HCT116 (cell line): Measurements from ENCODE around the gene ZNF683. TPM values are rescaled to one million over a fixed set of nuclear protein-coding genes. Genes with fewer than 3 reads are reported as not detected.

ENCODE experiments used
- ATAC-seq: fragments of 200-7000 bp; cut with Tn5 transposase; 2 replicates; pipeline ENCODE4 v1.9.1; 2020; ENCODE audit warnings: mild to moderate bottlenecking, moderate library complexity
- BruUV-seq: library from RNA; stranded (reverse); fragments of 400-500 nt; replicated peaks from 2 replicates; lab custom pipeline; 2021; lab: Mats Ljungman, UMichigan
- CTCF ChIA-PET: fragments of 300-600 bp; sonication (Branson Sonifier 250); formaldehyde crosslinking; loops from one replicate; lab custom pipeline; 2021; ENCODE audit warnings: antibody characterized with exemption; lab: Charles Lee
- POLR2A ChIA-PET: fragments of 300-600, 350-600 bp; sonication (Branson Sonifier 250); formaldehyde crosslinking; loops from one replicate; lab custom pipeline; 2021; ENCODE audit warnings: antibody characterized with exemption; lab: Charles Lee
- RAD21 ChIA-PET, 2 experiments: fragments of 300-600 bp; sonication (Branson Sonifier 250); formaldehyde crosslinking; loops; one replicate each; lab custom pipeline; 2023; ENCODE audit warnings: low total read pairs in 2 of 2; ENCODE audit not compliant: uncharacterized antibody in 2 of 2, unreplicated experiment in 2 of 2, low non-redundant PET in 1 of 2; lab: Charles Lee
- DNase-seq: peaks from one replicate; pipeline ENCODE4 v3.0.0-alpha.2; 2010; ENCODE audit warnings: low read depth, low spot score
- H2AFZ ChIP-seq: fragments of 200-600 bp; shearing (Covaris generic), sonication (generic); 2 replicates; pipeline ENCODE4 v1.6.1; 2017; ENCODE audit warnings: low read depth, mixed run types, mixed read lengths, antibody characterized with exemption, low read length; ENCODE audit not compliant: poor library complexity, severe bottlenecking
- H3K27ac ChIP-seq: 2 replicates; pipeline ENCODE4 v1.5.1; 2012; ENCODE audit warnings: low read depth, low read length
- H3K27me3 ChIP-seq: fragments of 200-600 bp; sonication (generic); 2 replicates; pipeline ENCODE4 v1.6.1; 2016; ENCODE audit warnings: mixed run types, low read length, mixed read lengths; ENCODE audit not compliant: insufficient read depth
- H3K36me3 ChIP-seq, 2 experiments: fragments of 200-500 bp in 1 of 2; fragments of 200-600 bp in 1 of 2; sonication (Bioruptor generic) in 1 of 2; sonication (generic) in 1 of 2; 2 replicates each; pipeline versions ENCODE4 v1.5.1 to v1.6.1; 2014 to 2016; ENCODE audit warnings: low read length in 2 of 2, inconsistent platforms in 1 of 2, mixed read lengths in 1 of 2, mixed run types in 1 of 2; ENCODE audit not compliant: insufficient read depth in 2 of 2, control insufficient read depth in 1 of 2
- H3K4me1 ChIP-seq, 2 experiments: fragments of 200-600 bp in 1 of 2; sonication (generic) in 1 of 2; 2 replicates each; pipeline versions ENCODE4 v1.5.1 to v1.6.1; 2012 to 2017; ENCODE audit warnings: low read length in 2 of 2, inconsistent platforms in 1 of 2, mild to moderate bottlenecking in 1 of 2, mixed read lengths in 1 of 2, mixed run types in 1 of 2, moderate library complexity in 1 of 2; ENCODE audit not compliant: insufficient read depth in 2 of 2, control insufficient read depth in 1 of 2
- H3K4me2 ChIP-seq: fragments of 200-600 bp; sonication (generic); 2 replicates; pipeline ENCODE4 v1.6.1; 2017; ENCODE audit warnings: mixed run types, low read length, mixed read lengths
- H3K4me3 ChIP-seq, 2 experiments: fragments of 200-600 bp in 1 of 2; sonication (generic) in 1 of 2; replicated peaks in 1 of 2; 2 replicates each; pipeline ENCODE4 v1.5.1; 2011 to 2016; ENCODE audit warnings: low read length in 2 of 2, control low read depth in 1 of 2, low read depth in 1 of 2, mild to moderate bottlenecking in 1 of 2, mixed read lengths in 1 of 2, mixed run types in 1 of 2
- H3K79me2 ChIP-seq: fragments of 200-600 bp; sonication (generic); 2 replicates; pipeline ENCODE4 v1.6.1; 2017; ENCODE audit warnings: mild to moderate bottlenecking, mixed run types, low read length, moderate library complexity, mixed read lengths; ENCODE audit not compliant: insufficient read depth
- H3K9ac ChIP-seq: fragments of 200-600 bp; sonication (generic); 2 replicates; pipeline ENCODE4 v1.6.1; 2016; ENCODE audit warnings: low read length, mixed read lengths
- H3K9me2 ChIP-seq: fragments of 200-600 bp; sonication (generic), shearing (Covaris generic); 2 replicates; pipeline ENCODE4 v1.6.1; 2017; ENCODE audit warnings: mixed run types, mild to moderate bottlenecking, moderate library complexity; ENCODE audit not compliant: insufficient read depth
- H3K9me3 ChIP-seq, 2 experiments: fragments of 200-500 bp in 1 of 2; fragments of 200-600 bp in 1 of 2; sonication (Bioruptor generic) in 1 of 2; sonication (generic) in 1 of 2; 2 replicates each; pipeline ENCODE4 v1.6.1; 2014 to 2017; ENCODE audit warnings: low read length in 2 of 2, mixed read lengths in 2 of 2, inconsistent platforms in 1 of 2, low read depth in 1 of 2, mild to moderate bottlenecking in 1 of 2, mixed run types in 1 of 2, moderate library complexity in 1 of 2; ENCODE audit not compliant: control insufficient read depth in 1 of 2, insufficient read depth in 1 of 2
- H4K20me1 ChIP-seq: fragments of 200-600 bp; sonication (generic), shearing (Covaris generic); 2 replicates; pipeline ENCODE4 v1.6.1; 2017; ENCODE audit warnings: mixed run types, mild to moderate bottlenecking, moderate library complexity; ENCODE audit not compliant: insufficient read depth
- CBX3 ChIP-seq: IDR thresholded peaks from 2 replicates; pipeline ENCODE4 v1.6.1; 2012; ENCODE audit warnings: low read depth
- CTCF ChIP-seq, 3 experiments: fragments of 200-600 bp in 1 of 3; sonication (generic) in 1 of 3; IDR thresholded peaks in 2 of 3; conservative IDR thresholded peaks in 1 of 3; 2 replicates each; pipeline ENCODE4 v1.5.1; 2012 to 2017; ENCODE audit warnings: low read depth in 2 of 3, low read length in 2 of 3, antibody characterized with exemption in 1 of 3, borderline replicate concordance in 1 of 3, control low read depth in 1 of 3, mild to moderate bottlenecking in 1 of 3, mixed read lengths in 1 of 3, mixed run types in 1 of 3, moderate library complexity in 1 of 3; ENCODE audit not compliant: insufficient read depth in 1 of 3
- RAD21 ChIP-seq: IDR thresholded peaks from 2 replicates; pipeline ENCODE4 v1.6.1; 2012; ENCODE audit warnings: low read depth, mild to moderate bottlenecking
- REST ChIP-seq: IDR thresholded peaks from 2 replicates; pipeline ENCODE4 v1.6.1; 2012; ENCODE audit warnings: low read depth
- YY1 ChIP-seq: IDR thresholded peaks from 2 replicates; pipeline ENCODE4 v1.6.1; 2011; ENCODE audit warnings: low read length, low read depth, moderate library complexity, mild to moderate bottlenecking; ENCODE audit not compliant: insufficient replicate concordance; ENCODE audit errors: extremely low read depth
- ZNF274 ChIP-seq: fragments of 200-500 bp; sonication (Bioruptor generic); IDR thresholded peaks from 2 replicates; pipeline ENCODE4 v1.6.1; 2014; ENCODE audit warnings: mild to moderate bottlenecking, low read depth, low read length, inconsistent platforms
- intact Hi-C: fragments of 100-400 bp; cut with micrococcal nuclease; formaldehyde crosslinking; loops from 2 replicates; pipeline ENCODE4 v1.10.0; 2022
- total RNA-seq: library from RNA; stranded (reverse); gene quantifications from one replicate; pipeline ENCODE4 v1.2.1, GENCODE V29; 2021; ENCODE audit not compliant: unreplicated experiment

ZNF683 gene
- total RNA-seq, 1 experiment from 2014 or later, result not detected

- Histone ChIP-seq H3K4me2 (peak overlapping the region; percentile 52), H3K79me2 (no peaks in the 10 kb centered on the region), H3K4me3 (no peak overlapping the region), H3K9ac (no peak overlapping the region), H3K27me3 (no peaks in the 10 kb centered on the region), H3K9me3 (no peaks in the 10 kb centered on the region), H3K9me2 (no peaks in the 10 kb centered on the region), H3K27ac (no peak overlapping the region), H4K20me1 (no peaks in the 10 kb centered on the region), H2AFZ (peak overlapping the region; percentile 93), H3K4me1 (peaks cover 7 to 21% of the 10 kb centered on the region in 2 experiments; a peak in 3 of 4 replicates), H3K36me3 (no peaks in the 10 kb centered on the region)
- intact Hi-C loops, result loop anchor here (1.0 kb wide), 1 partner anchor 78 kb away; no protein-coding TSS in a partner anchor
- BruUV-seq, result no TSS peak
- DNase-seq (peak; percentile 33), ATAC-seq (peak; percentile 87)
- CTCF ChIA-PET, result interaction anchor here (0.6 to 3.7 kb wide), 10 partner anchors 10 to 219 kb away, joined by 3 to 19 read pairs (median 4); partner anchors contain the start of gene CRYBG2
- peak; percentile 89 for TF ChIP-seq RAD21
- peak; percentile 89 to 98 (median 98) for TF ChIP-seq CTCF (IDR thresholded peaks at IDR 0.05 in 2 of 3, conservative IDR thresholded peaks at IDR 0.05 in 1 of 3; ENCODE audit: borderline replicate concordance in 1 of 3, insufficient read depth in 1 of 3, low read depth in 2 of 3, low read length in 2 of 3)
- no peak for TF ChIP-seq REST
- peak; percentile 52 for TF ChIP-seq YY1
- TF ChIP-seq ZNF274, result no peak
- no peak for TF ChIP-seq CBX3
- POLR2A ChIA-PET, result interaction anchor here (0.7 to 0.8 kb wide), 2 partner anchors 10 kb away, joined by 3 read pairs; partner anchors contain the start of gene CRYBG2
- RAD21 ChIA-PET, result interaction anchor here in 1 of 2 experiments (1.4 kb wide), 1 partner anchor 79 kb away, joined by 3 read pairs; no protein-coding TSS in a partner anchor
Observed at GRCh38 chr1:26363549-26364448, 8.8 kb downstream of the ZNF683 start.
